ENCODE measurements around the gene ARHGEF4. TPM values are rescaled to one million over a fixed set of nuclear protein-coding genes. Genes with fewer than 3 reads are reported as not detected.

ARHGEF4 gene
- polyA plus RNA-seq, 12 donors = 4.9 to 36.1 (median 8.5) TPM; not detected in 1

DNA sequence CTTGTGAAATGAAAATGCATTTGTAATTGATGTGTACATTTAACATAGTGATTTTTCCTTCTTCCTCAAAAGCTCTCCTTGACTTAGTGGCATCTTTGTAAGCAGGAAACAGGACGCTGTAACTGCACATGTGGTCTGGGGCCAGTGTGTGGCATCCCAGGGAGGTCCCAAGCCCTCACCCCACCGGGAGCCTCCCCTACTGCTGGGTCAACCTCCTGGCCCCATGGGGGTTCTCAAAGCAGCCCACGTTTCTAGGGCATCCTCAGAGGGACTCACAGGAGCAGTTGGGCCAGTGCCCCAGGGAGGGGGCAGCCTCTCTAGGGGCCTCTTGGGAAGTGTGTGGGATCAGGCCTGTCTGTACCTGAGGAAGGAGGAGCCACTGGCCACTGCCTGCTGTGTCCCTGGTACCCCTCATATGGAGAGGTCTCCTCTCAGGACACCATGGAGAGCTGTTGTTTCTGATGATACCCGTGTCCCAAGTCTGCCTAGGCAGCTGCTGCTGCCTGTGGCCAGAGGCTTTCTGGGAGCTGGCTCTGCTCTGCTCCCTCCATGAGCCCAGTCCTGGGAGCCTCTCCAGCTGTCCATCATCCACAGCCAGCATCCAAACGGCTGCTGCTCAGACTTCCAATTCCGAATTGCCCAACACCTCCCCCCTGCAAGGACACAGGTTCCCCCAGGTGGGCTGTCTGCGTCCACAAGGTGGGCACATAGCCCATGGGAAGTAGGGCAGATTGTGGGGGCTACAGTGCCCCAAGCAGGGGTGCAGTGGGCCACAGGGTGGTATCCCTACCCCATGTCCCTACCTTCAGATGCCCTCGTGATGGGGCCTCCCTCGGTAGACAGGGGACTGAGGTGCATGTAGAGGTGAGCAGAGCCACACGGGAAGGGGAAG lies 13.4 kb downstream of the ARHGEF4 start:
- no peak for DNase-seq

DNA sequence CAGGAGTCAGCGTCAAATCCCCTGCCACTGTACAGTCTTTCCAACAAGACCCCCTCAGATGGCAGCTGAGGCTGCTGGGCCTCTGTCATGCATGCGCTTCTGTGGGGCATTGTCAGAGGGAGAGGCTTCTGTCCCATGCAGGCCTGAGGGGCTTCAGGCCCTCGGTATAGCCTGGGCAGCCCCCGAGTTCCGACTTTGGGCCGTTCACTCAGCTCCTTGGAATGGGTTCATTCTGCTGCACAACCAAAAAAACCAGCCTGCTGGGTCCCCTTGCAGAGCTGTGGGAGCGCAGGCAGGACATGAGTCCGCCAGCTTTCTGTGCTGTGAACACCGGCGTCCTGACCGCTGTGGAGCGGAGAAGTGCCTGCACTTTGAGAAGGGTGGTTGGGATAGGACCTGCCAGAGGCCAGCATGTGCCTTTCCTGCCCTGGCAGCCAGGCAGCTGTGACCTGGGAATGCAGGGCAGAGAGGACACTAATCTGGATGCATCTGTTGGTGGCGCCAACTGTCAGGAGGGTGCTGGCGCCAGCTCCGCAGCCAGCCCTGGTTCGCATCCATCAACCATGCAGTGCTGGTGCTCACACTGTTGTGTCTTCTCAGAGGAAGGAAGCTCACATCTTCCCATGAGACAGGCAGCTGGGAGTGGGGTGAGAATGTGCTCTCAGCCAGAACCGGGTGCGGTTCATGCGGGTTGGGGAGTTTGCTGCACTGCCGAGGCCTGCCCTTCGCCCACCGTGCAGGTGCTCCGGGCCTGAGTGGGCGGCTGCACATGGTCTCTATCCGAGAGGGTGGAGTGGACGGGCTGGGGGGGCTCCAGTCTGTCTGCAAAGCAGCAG lies 14.3 kb downstream of the ARHGEF4 start:
- no peak for DNase-seq

DNA sequence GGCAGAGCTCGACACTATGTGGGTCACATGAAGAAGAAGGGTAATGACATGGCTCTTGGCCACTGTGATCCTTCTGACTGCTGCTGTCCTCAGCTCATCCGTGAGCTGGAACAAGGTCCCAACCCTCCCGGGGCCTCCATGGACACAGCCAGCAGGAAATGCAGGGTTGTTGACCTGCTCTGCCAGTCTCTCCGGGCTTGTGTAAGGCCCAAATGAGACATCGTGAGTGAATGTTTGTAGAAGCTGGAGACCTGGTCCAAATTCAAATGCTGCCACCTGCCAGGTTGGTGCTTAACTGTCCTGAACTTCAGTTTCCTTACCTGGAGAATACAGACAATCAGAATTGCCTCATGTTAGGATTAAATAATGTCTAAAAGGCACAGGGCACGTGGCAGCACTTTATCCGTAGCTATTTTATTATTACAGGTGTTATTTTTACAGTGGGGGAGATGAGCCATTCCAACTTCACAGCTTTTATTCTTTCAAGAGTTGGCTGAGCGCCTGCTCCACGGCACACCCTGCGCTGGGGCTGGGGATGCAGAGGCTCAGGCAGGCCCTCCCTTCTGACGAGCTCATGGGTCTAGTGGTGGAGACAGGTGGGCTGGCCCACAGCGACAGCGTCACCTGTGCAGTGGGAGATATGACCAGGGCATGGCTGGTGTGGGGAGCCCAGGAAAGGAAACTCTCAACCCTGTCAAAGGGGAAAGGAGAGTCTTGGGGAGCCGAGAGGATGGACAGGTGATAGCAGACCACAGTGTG lies 15.1 kb downstream of the ARHGEF4 start:
- no peak for DNase-seq

DNA sequence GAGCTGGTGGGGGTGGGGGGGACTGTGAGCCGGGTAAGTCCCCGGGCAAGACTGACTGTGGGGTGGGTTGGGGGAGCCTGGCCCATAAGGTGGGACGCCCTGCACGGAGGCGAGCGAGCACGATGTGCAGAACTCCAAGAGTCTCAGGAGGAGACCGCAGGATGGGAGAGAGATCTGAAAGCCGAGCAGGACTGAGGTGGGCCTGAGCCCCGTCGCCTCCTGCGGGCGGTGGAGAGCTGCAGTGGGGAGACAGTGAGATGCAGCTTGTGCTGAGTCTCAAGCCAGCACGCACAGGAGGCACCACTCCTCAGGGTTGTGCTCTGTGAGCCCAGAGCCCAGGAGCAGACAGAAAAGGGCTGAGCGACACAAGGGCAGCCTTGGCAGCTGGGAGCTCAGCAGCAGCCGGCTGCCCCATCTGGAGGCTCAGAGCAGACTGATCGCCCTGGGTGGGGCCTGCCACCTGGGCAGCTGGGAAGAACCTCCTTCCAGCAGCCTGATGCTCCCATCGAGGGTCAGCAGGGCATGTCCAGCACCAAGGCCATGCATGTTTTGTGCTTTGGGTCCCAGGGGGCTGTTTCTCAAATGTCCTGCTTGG lies 15.9 kb downstream of the ARHGEF4 start:
- no peak for DNase-seq

DNA sequence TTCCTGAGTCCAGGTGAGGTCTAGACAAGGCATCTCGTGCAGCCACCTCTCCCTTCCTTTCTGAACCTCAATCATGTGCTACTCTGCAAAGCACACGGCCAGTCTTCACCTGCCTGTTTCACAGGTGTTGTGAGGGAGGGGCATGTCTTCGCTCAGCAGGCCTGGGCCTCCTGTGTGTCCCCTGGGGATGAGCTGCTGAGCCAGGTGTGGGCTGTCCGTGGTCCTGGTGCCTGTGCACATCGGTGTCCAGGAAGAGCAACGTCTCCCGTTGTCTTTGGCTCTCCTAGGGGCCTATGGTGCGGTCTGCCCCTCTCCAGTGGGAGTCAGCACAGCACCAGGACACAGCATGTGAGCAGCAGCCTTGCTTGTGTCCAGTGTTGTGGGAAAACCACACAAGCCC lies 16.7 kb downstream of the ARHGEF4 start:
- DNase-seq = no peak

DNA sequence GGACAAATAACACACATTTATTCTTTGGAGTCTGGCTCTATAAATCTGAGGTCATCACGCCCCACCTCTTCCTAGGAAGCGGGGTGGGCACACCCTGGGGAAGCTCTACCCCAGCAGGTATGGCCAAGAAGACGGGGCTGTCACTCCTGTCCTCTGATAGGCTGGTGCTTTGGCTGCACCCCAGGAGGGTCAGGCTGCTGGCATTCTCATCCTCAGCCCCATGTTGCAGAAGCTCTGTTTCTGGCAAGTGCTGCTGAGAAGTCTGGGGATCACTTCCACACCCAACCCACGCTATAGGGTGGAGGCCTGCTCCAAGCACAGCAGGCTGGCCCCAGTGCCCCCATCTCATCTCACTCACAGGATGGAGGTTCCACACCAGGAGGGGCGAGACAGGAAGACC lies 17.6 kb downstream of the ARHGEF4 start:
- DNase-seq = no peak

DNA sequence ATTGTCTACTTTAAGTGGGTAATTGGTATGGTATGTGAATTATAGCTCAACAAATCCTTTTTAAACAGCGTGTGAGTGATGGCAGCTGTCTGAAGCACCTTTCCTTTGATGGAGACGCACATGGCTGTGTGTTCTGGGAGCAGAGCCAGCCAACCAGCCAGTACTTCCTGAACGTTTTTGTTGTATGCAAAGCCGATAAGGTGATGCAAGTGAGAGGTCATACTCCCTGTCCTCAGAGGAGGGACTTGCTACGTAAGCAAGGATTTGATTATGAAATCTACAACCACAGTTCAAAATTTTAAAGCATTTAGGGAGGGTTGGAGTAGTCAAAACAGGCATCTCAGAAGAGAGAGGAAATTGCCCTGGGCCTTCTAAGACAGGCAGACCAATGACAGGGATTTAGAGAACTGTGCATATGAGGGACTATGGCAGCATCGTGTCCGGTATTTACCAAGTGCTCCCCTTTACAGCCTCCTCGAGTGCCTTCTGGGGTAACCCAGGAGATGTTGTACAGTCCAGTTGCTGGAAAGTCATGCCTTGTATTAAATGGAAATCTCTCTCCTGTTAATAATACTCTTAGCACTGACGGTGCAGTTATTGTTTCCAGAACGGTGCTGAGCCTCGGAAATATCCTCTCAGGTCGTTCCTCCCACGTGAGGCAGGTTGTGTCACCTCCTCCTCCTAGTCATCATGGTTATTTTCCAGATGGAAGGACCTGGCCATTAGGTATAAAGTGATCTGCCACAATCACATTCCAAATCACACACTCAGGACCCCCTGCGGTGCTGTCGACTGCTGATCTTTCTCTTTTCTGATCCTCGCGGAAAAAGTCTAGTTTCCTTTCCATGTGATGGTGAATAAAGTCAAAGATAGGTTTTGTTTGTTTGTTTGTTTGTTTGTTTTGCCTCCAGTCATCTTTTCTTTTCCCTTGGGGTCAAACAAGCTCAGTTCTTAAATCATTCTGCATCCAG lies 28.4 kb downstream of the ARHGEF4 start:
- DNase-seq = no peak

DNA sequence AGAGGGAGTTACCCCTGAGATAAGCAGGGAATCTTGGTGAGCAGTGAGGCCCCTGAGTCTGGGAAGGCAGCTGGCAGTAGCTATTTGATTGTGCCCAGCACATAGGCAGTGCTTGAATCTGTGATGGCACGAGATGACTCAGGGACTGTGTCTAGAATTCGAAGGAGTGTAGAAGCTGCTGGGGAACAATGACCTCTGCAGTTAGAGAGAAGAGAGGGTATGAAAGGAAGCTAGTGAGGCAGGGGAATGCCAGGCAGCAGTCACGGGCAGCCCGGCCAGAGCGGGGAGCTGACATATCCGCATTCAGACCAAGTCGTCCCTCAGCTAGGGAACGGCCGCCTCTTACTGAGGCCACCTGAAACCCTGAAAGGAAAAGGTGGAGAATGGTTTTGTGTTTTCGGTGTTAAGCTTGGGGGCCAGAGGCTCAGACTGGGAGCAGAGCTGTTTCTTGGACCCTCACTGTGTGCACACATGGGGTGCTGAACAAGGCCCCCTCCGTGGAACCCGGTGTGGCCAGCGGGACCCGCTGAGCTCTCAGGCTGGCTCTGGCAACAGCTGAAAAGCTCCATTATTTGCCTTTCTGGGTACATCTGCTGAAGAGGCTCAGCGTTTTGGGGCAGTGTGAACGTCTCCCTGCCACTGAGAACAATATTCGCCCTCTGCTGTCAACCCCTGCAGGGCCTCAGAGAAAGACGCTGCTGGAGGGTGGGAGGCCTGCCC lies 32.9 kb downstream of the ARHGEF4 start:
- DNase-seq = no peak

DNA sequence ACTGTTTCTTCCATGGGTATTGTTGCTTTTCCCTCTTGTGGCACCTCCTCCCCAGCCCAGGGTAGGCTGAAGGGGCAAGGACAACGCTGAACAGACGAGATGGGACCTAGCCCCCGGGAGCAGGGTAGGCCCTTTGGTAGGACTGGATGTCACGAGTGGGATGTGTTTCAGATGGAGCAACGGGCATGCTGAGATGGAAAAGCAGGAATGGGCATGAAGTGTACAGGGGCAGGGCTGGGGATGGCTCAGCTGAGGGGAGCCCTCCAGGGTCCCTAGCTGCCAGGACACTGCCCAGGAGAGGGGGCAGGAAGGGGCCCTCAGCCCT lies 33.4 kb downstream of the ARHGEF4 start:
- no peak for DNase-seq

DNA sequence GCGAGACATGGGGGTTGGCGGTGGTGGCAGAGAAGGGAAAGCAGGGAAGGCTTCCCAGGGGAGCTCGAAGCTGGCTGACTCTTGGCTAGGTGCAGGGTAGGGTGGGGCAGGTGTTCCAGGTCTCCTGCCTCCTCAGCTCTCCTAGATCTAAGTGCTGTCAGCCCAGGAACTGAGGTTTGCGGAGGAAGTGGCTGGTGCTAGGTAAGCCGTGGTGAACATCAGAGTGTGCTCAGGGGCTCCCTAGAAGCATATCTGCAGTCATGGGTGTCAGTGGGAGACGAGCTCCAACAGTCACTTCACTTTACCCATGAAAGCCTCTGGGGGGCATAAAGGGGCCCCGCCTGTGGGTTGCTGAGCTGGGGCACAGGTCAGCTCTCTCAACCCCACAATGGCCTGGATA lies 34.1 kb downstream of the ARHGEF4 start:
- DNase-seq = no peak

DNA sequence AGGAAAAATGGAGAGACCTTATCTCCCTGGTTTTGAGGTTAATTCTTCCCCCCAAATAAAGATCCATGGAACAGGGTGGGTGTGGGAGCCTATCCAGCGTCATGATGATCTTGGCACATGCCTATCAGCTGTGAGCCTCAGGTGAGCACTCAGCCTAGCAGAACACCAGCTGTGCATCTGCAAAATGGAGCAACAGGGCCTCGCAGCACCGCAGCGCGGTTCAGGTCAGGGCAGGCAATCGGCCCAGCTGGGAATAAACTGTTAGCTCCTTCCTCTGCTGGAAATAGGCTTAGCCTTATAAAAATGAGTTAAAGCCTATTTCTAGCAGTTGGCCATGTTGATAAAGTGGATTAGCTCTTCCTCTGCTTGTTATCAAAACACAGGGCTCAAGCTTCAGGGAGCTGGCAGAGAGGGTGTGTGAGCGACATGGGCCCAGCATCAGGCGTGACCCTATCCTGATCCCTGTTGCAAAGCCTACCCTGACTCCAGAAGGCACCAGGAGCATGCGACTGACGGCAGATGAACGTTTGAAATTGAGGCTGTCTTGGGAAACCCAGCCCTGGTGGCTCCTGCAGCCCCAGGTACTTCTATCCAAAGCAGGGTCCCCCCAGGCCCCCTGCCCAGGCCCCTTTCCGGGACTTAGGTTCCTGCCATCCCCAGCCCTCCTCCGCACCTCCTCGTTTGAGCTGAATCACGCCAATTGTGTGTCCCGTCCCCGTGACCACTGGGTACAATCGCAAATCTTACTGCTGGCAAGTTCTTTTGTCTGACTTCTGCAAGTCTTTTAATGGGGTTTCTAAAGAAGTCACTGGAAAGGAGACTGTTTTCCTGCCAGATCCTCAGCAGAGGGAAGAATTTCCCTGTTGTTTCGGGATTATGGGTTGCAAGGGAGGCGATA lies 35.4 kb downstream of the ARHGEF4 start:
- no peak for DNase-seq

DNA sequence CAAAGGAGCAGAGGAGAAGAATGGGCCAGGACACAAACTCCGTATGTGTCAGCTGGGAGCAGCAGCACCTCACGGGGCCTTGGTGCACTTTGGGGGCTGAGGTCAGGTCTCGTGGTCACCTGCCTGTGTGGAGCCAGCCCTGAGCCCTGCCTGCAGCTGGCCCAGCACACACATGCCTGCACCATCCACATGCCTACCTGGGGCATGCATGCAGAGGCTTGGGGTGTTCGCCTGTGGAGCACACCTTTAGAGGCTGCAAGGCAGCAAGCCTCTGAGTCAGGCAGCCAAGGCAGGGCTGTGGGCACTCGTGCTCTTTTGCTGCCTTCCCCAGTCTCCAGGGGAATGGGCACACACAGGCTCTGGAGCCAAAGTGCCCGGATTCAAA lies 36.0 kb downstream of the ARHGEF4 start:
- DNase-seq = no peak

DNA sequence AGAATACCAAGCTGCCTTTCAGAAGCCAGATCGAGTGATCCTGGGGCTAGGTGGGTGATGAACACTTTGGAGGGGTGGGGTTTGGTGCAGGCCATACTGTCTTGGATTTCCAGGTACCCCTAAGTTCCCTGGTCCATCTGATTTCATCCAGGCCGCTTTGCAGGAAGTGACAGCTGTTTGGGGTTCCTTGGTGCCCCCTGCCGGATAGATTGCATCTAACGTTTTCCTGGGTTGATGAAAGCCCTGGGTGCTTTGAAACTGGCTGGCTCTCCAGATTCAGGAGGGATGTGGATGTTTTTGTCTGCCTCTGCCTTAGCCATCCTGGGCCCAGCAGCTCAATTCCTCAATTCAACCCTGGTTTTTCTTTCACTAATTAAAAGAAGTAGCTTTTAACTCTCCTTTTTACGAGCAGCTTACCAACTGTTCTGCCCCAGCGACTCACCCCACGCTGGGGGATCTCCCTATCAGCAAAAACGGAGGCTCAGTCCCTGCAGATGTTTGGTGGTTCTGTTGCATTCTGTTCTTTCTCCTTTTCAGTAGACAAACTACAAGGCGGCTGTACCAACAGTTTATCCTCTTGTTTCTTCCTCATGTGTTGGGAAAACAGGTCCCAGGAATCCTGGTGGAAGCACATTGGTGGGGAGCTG lies 37.1 kb downstream of the ARHGEF4 start:
- DNase-seq = peak; percentile 69

DNA sequence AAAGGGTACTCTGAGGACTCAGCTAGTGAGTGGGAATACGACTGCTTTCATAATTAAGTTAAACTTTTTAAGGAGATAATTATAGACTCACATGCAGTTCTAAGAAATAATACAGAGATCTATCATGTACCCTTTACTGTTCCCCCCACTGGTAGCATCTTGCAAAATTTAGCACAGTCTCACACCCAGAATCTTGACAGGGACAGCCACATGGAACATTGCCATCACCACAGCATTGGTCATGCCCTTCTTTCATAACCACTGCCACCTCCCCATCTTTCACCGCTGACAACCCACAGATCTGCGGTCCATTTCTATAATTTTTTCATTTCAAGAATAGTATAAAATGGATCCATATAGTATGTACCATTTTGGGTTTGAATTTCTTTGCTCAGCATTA lies 37.8 kb downstream of the ARHGEF4 start:
- DNase-seq = no peak

DNA sequence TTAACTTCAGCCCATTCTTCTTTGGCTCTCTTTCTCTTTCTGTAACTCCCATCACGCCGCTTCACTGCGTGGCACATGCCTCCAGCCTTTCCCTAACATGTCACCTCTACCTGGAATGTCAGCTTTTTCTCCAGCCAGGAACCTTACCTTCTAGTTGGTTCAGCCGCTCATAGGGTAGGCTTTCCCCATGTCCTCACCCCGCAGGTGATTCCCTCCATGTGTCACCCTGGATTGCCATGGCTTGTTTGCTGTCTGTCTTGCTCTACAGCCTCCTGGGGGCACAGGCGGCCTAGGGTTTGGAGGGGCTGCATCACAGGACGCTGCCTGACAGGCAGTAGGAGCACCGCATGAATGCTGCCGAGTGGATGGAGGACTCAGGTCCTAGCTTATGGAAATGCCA lies 39.2 kb downstream of the ARHGEF4 start:
- no peak for DNase-seq

DNA sequence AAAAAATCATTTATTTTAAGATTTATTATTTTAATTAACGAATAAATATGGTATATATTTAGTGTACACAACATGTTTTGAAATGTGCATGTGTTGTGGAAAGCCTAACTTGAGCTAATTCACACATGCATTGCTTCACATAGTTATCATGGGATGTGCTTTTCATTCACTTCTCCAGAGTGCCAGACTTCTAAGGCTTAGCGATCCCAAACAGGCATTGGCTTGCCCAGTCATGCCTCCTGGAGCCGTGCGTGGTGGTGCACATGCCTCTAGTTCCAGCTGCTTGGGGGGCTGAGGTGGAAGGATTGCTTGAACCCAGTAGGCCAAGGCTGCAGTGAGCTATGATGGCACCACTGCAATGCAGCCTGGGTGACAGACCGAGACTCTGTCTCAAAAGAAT lies 40.5 kb downstream of the ARHGEF4 start:
- no peak for DNase-seq

DNA sequence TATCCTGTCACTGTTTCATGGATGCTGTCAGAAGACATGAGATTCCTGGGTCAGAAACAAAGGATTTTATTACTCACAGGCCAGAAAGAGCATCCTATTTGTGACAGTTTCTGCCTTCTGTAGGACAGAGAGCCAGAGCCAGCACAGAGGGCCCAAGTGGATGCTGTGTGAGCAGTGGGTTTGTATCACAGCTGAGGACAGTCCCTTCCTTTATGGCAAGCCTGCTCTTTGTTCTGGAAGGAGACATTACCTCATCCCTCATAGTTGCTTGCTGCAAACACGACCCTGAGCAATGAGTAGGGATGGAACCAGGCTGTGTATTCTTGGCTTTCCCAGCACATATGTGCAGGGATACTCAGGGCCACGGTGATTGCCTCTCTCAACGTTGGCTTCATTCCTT lies 41.6 kb downstream of the ARHGEF4 start:
- no peak for DNase-seq

DNA sequence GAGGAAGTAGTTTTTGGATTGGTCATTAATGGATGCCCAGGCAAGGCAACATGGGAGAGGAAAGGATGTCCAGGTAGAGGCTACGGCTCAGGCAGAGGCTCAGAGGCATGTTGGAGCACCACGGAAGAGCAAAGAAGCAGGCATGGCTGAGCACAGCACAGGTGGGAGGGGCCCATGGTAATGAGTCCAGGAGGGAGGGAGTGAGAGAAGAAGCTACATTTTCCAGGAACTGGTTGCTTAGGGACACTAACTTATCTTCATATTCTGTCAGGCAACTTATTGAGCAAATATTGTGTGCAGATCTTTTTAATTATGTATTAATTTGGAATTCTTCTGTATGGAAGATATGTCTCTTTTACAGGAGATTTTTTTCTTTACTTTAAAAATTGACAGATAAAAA lies 42.2 kb downstream of the ARHGEF4 start:
- no peak for DNase-seq
